HG03103 (cell line): ENCODE results near the gene CGN.

Source experiments
- ATAC-seq: cut with Tn5 transposase; IDR thresholded peaks from one replicate; pipeline ENCODE4 v1.9.1; 2021; ENCODE audit warnings: low read depth; ENCODE audit not compliant: unreplicated experiment

The CGN gene

GRCh38 chr1:151510957-151511635, at the start of gene CGN:
Gene CGN, plus strand, starts transcription at chr1:151511387. Its CDS starts 7,133 bp downstream, at chr1:151518520.
- peak; percentile 81 for ATAC-seq

GRCh38 chr1:151461694-151462093, 49.5 kb upstream of the CGN start:
- no peak for ATAC-seq

GRCh38 chr1:151465026-151465425, 46.2 kb upstream of the CGN start:
- ATAC-seq = no peak

- ATAC-seq = no peak
Observed at GRCh38 chr1:151472856-151473731, 38.1 kb upstream of the CGN start.

GRCh38 chr1:151474745-151475144, 36.4 kb upstream of the CGN start:
- ATAC-seq = no peak

- peak; percentile 85 for ATAC-seq
Observed at GRCh38 chr1:151475175-151475574, 36.0 kb upstream of the CGN start.

- no peak for ATAC-seq
Observed at GRCh38 chr1:151476083-151476482, 35.1 kb upstream of the CGN start.

GRCh38 chr1:151477066-151477465, 34.1 kb upstream of the CGN start:
- no peak for ATAC-seq

GRCh38 chr1:151478140-151478812, 32.9 kb upstream of the CGN start:
- ATAC-seq = no peak

GRCh38 chr1:151478923-151479322, 32.3 kb upstream of the CGN start:
- ATAC-seq = no peak

- ATAC-seq = no peak
Observed at GRCh38 chr1:151479462-151479861, 31.7 kb upstream of the CGN start.

- ATAC-seq = no peak
Observed at GRCh38 chr1:151482017-151482416, 29.2 kb upstream of the CGN start.

GRCh38 chr1:151485685-151486255, 25.4 kb upstream of the CGN start:
- no peak for ATAC-seq

- no peak for ATAC-seq
Observed at GRCh38 chr1:151486557-151486956, 24.6 kb upstream of the CGN start.

- no peak for ATAC-seq
Observed at GRCh38 chr1:151491641-151492040, 19.5 kb upstream of the CGN start.

- ATAC-seq = no peak
Observed at GRCh38 chr1:151492120-151492519, 19.1 kb upstream of the CGN start.

- no peak for ATAC-seq
Observed at GRCh38 chr1:151493042-151493441, 18.1 kb upstream of the CGN start.

GRCh38 chr1:151494741-151495281, 16.4 kb upstream of the CGN start:
- ATAC-seq = no peak

GRCh38 chr1:151495316-151495715, 15.9 kb upstream of the CGN start:
- ATAC-seq = no peak

GRCh38 chr1:151499365-151499764, 11.8 kb upstream of the CGN start:
- no peak for ATAC-seq

- ATAC-seq = no peak
Observed at GRCh38 chr1:151499930-151500329, 11.3 kb upstream of the CGN start.
